SK-N-DZ (cell line): ENCODE measurements around the gene NOC2L.

Experiments
- DNase-seq: peaks from one replicate; pipeline ENCODE4 v3.0.0-alpha.2; 2015; ENCODE audit warnings: low spot score

The NOC2L gene

GRCh38 chr1:930633-931138 lies 28.4 kb downstream of the NOC2L start:
- DNase-seq = no peak

GRCh38 chr1:929712-930632 lies 29.1 kb downstream of the NOC2L start:
- DNase-seq = no peak

- no peak for DNase-seq
These were observed 30.0 kb downstream of the NOC2L start for GRCh38 chr1:928825-929661.

GRCh38 chr1:927748-928147 lies 31.3 kb downstream of the NOC2L start:
- no peak for DNase-seq

GRCh38 chr1:927234-927633 lies 31.8 kb downstream of the NOC2L start:
- no peak for DNase-seq

GRCh38 chr1:925561-926421 lies 33.3 kb downstream of the NOC2L start:
- DNase-seq = no peak

- no peak for DNase-seq
These were observed 34.1 kb downstream of the NOC2L start for GRCh38 chr1:924656-925560.

- no peak for DNase-seq
These were observed 34.9 kb downstream of the NOC2L start for GRCh38 chr1:923991-924655.

- peak; percentile 83 for DNase-seq
These were observed 35.7 kb downstream of the NOC2L start, which contains the start of gene SAMD11 for GRCh38 chr1:923131-923990. SAMD11 (plus strand) TSS chr1:923923; CDS start chr1:924432, 509 bp downstream.

- peak; percentile 85 for DNase-seq
These were observed 37.8 kb downstream of the NOC2L start for GRCh38 chr1:921011-921837.

GRCh38 chr1:920521-920920 lies 38.5 kb downstream of the NOC2L start:
- DNase-seq = peak; percentile 44

- no peak for DNase-seq
These were observed 39.0 kb downstream of the NOC2L start for GRCh38 chr1:920010-920409.

- peak; percentile 57 for DNase-seq
These were observed 39.7 kb downstream of the NOC2L start for GRCh38 chr1:919271-919872.

GRCh38 chr1:918843-919242 lies 40.2 kb downstream of the NOC2L start:
- no peak for DNase-seq

- no peak for DNase-seq
These were observed 40.7 kb downstream of the NOC2L start for GRCh38 chr1:918353-918752.

- DNase-seq = peak; percentile 80
These were observed 41.5 kb downstream of the NOC2L start for GRCh38 chr1:917466-918091.

GRCh38 chr1:917076-917459 lies 42.0 kb downstream of the NOC2L start:
- no peak for DNase-seq
